Measurements from ENCODE around the gene SERGEF. TPM values are rescaled to one million over a fixed set of nuclear protein-coding genes. Genes with fewer than 3 reads are reported as not detected.

The SERGEF gene
- total and polyA plus RNA-seq, 10 of the 15 experiments (the other 5 are each of a cell fraction or from before 2014, with no cell fraction given): 14.6 to 27.8 (median 22.4) TPM

- no peak for ATAC-seq
- intact Hi-C loops (cut with micrococcal nuclease; ENCODE audit: unreplicated experiment) (no loop called here), in situ Hi-C loops (cut with MboI) (no loop called here)
- ChIA-PET CTCF (interaction anchor here (0.8 to 1.2 kb wide), 3 partner anchors 25 to 80 kb away, joined by 3 to 5 read pairs (median 3); no protein-coding TSS in a partner anchor), SMC1A (ENCODE audit: uncharacterized antibody, unreplicated experiment) (interaction anchor here (1.2 kb wide), 1 partner anchor 28 kb away, joined by 3 read pairs; no protein-coding TSS in a partner anchor), POLR2A (no interaction called here), RAD21 (ENCODE audit: unreplicated experiment) (no interaction called here)
- H3K4me2 ChIP-seq (ENCODE audit: control insufficient read depth, insufficient read depth): no peak overlapping the region
- H3K9me3 ChIP-seq (replicated peaks; ENCODE audit: control insufficient read depth, insufficient read depth, low read length): no peaks in the 10 kb centered on the region
- DNase-seq (ENCODE audit: low read depth, low spot score): no peak
- no peak overlapping the region for H3K27ac ChIP-seq (ENCODE audit: control insufficient read depth, insufficient read depth)
- H3K9ac ChIP-seq (ENCODE audit: control insufficient read depth, insufficient read depth, low read length): no peak overlapping the region
- peaks cover 0 to 1% of the 10 kb centered on the region in 2 experiments; a peak in 2 of 4 replicates for H3K36me3 ChIP-seq (ENCODE audit: control insufficient read depth in 2 of 2, insufficient read depth in 2 of 2, low read length in 1 of 2)
- H3K79me2 ChIP-seq (ENCODE audit: control insufficient read depth, insufficient read depth, low read length): no peaks in the 10 kb centered on the region
- no peak overlapping the region for H3K4me3 ChIP-seq
- no peaks in the 10 kb centered on the region for H3K4me1 ChIP-seq (ENCODE audit: control insufficient read depth, insufficient read depth, low read length)
- H3K27me3 ChIP-seq (replicated peaks in 1 of 2; ENCODE audit: control insufficient read depth in 2 of 2, insufficient read depth in 2 of 2, low read length in 1 of 2): no peaks in the 10 kb centered on the region
- BruUV-seq (replicated peaks): no TSS peak
- no peak overlapping the region for H2AFZ ChIP-seq (ENCODE audit: control insufficient read depth, low read depth, low read length)
- WGBS (ENCODE audit: insufficient coverage, insufficient replicate concordance, low lambda C conversion rate, missing lambda C conversion rate): 4% methylated on average over 1 of the region's 1 CpG
- FAIRE-seq: no peak
- H4K20me1 ChIP-seq (ENCODE audit: control insufficient read depth, insufficient read depth): no peaks in the 10 kb centered on the region
- TF ChIP-seq CEBPB (IDR thresholded peaks at IDR 0.05; ENCODE audit: borderline replicate concordance in 1 of 2, low read depth in 2 of 2, low read length in 2 of 2): no peak
- TF ChIP-seq IRF3 (IDR thresholded peaks at IDR 0.05): no peak
- no peak for TF ChIP-seq ZNF687 (IDR thresholded peaks at IDR 0.05)
- TF ChIP-seq NR2C1 (IDR thresholded peaks at IDR 0.05): no peak
- TF ChIP-seq NRF1 (conservative IDR thresholded peaks at IDR 0.05; ENCODE audit: low read depth, low read length): no peak
- TF ChIP-seq NBN (IDR thresholded peaks at IDR 0.05): no peak
- no peak for TF ChIP-seq ATF2 (IDR thresholded peaks at IDR 0.05; ENCODE audit: low read length)
- TF ChIP-seq NFXL1 (IDR thresholded peaks at IDR 0.05; ENCODE audit: borderline replicate concordance): no peak
- no peak for TF ChIP-seq PAX5 (IDR thresholded peaks at IDR 0.05; ENCODE audit: borderline replicate concordance, low read depth, low read length)
- TF ChIP-seq EZH2 (IDR thresholded peaks at IDR 0.05; ENCODE audit: borderline replicate concordance, control insufficient read depth, low read depth, low read length): no peak
- no peak for TF ChIP-seq TCF3 (IDR thresholded peaks at IDR 0.05; ENCODE audit: borderline replicate concordance, insufficient read depth, low read depth, low read length)
- no peak for TF ChIP-seq ZNF217 (IDR thresholded peaks at IDR 0.05)
- no peak for TF ChIP-seq PKNOX1 (IDR thresholded peaks at IDR 0.05)
- TF ChIP-seq MYB (IDR thresholded peaks at IDR 0.05; ENCODE audit: borderline replicate concordance, low read depth, low read length): no peak
- no peak for TF ChIP-seq RCOR1 (conservative IDR thresholded peaks at IDR 0.05; ENCODE audit: low read depth, low read length)
- no peak for TF ChIP-seq BCL3 (IDR thresholded peaks at IDR 0.05; ENCODE audit: borderline replicate concordance, insufficient read depth, low read depth, low read length, poor library complexity, severe bottlenecking)
These were observed 114.8 kb downstream of the SERGEF start for GRCh38 chr11:17898071-17898470.
